Fibroblast of peridontal ligament (primary cell): ENCODE data around the gene PTPN11.
"Not testable (repeated sequence)": the region's sequence is repeated elsewhere in the genome, so short reads cannot be mapped to it uniquely, and the experiment has no call there.

Source experiments
- DNase-seq: peaks from one replicate; pipeline ENCODE4 v3.0.0-alpha.2; 2010; ENCODE audit errors: extremely low read depth

PTPN11 gene

GRCh38 chr12:112448165-112448564 is 29.4 kb downstream of the PTPN11 start:
- peak; percentile 72 for DNase-seq

- DNase-seq, result no peak
These were observed 32.0 kb downstream of the PTPN11 start for GRCh38 chr12:112450725-112451124.

- DNase-seq, result no peak
These were observed 37.3 kb downstream of the PTPN11 start for GRCh38 chr12:112456029-112456428.

GRCh38 chr12:112457142-112457541 is 38.4 kb downstream of the PTPN11 start:
- DNase-seq, result not testable (repeated sequence)

- DNase-seq, result no peak
These were observed 39.6 kb downstream of the PTPN11 start for GRCh38 chr12:112458330-112458729.

GRCh38 chr12:112458751-112459150 is 40.0 kb downstream of the PTPN11 start:
- no peak for DNase-seq

- no peak for DNase-seq
These were observed 44.7 kb downstream of the PTPN11 start for GRCh38 chr12:112463478-112463877.

GRCh38 chr12:112464605-112465004 is 45.9 kb downstream of the PTPN11 start:
- no peak for DNase-seq

- no peak for DNase-seq
These were observed 47.3 kb downstream of the PTPN11 start for GRCh38 chr12:112466011-112466422.

GRCh38 chr12:112466835-112467234 is 48.1 kb downstream of the PTPN11 start:
- no peak for DNase-seq

- no peak for DNase-seq
These were observed 49.3 kb downstream of the PTPN11 start for GRCh38 chr12:112468046-112468445.

- no peak for DNase-seq
These were observed 54.3 kb downstream of the PTPN11 start for GRCh38 chr12:112473056-112473455.

- no peak for DNase-seq
These were observed 60.7 kb downstream of the PTPN11 start for GRCh38 chr12:112479413-112479812.

- DNase-seq, result no peak
These were observed 62.2 kb downstream of the PTPN11 start for GRCh38 chr12:112480931-112481330.

GRCh38 chr12:112482733-112483132 is 64.0 kb downstream of the PTPN11 start:
- DNase-seq, result no peak

GRCh38 chr12:112486361-112486760 is 67.6 kb downstream of the PTPN11 start:
- no peak for DNase-seq

- no peak for DNase-seq
These were observed 69.6 kb downstream of the PTPN11 start for GRCh38 chr12:112488257-112488876.

GRCh38 chr12:112489456-112489855 is 70.7 kb downstream of the PTPN11 start:
- DNase-seq, result no peak

GRCh38 chr12:112496496-112496895 is 77.7 kb downstream of the PTPN11 start:
- no peak for DNase-seq

GRCh38 chr12:112498580-112498979 is 79.8 kb downstream of the PTPN11 start:
- DNase-seq, result peak; percentile 20

GRCh38 chr12:112503512-112503911 is 84.8 kb downstream of the PTPN11 start:
- no peak for DNase-seq

GRCh38 chr12:112506513-112507166 is 87.9 kb downstream of the PTPN11 start:
- DNase-seq, result no peak

- DNase-seq, result no peak
These were observed 94.7 kb downstream of the PTPN11 start for GRCh38 chr12:112513471-112513870.

GRCh38 chr12:112514456-112514855 is 95.7 kb downstream of the PTPN11 start:
- DNase-seq, result no peak
